T-helper 1 cell treated with Interleukin-12 subunit alpha and Interleukin-12 subunit beta and Interleukin-4 antibody, amounts not matched to agents 30 ng/mL and 1 ng/mL, for 36 hours (primary cell): Measurements from ENCODE around the gene GRN. TPM values are rescaled to one million over a fixed set of nuclear protein-coding genes. Genes with fewer than 3 reads are reported as not detected.

Experiments
- intact Hi-C: fragments of 100-400 bp; cut with micrococcal nuclease; formaldehyde crosslinking; loops from one replicate; pipeline ENCODE4 v1.15.1; 2024
- total RNA-seq: library from RNA; stranded (reverse); gene quantifications from 2 replicates; pipeline ENCODE4 v1.2.3, GENCODE V29; 2022

Gene GRN
- total RNA-seq, result 58.0 and 65.5 TPM in 2 replicates

DNA sequence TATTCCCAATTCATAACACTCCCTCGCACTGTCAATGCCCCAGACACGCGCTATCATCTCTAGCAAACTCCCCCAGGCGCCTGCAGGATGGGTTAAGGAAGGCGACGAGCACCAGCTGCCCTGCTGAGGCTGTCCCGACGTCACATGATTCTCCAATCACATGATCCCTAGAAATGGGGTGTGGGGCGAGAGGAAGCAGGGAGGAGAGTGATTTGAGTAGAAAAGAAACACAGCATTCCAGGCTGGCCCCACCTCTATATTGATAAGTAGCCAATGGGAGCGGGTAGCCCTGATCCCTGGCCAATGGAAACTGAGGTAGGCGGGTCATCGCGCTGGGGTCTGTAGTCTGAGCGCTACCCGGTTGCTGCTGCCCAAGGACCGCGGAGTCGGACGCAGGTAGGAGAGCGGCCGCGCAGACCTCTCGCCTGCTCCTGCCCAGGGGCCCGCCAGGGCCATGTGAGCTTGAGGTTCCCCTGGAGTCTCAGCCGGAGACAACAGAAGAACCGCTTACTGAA is at the start of gene GRN:
GRN (plus strand) TSS at position 364 of the 515 bp plus-strand sequence. CDS start 3,863 bp downstream, outside the sequence.
- intact Hi-C loops, result loop anchor here (1.0 to 2.0 kb wide), 7 partner anchors 14 to 204 kb away; partner anchors contain the start of genes GPATCH8 and HROB

DNA sequence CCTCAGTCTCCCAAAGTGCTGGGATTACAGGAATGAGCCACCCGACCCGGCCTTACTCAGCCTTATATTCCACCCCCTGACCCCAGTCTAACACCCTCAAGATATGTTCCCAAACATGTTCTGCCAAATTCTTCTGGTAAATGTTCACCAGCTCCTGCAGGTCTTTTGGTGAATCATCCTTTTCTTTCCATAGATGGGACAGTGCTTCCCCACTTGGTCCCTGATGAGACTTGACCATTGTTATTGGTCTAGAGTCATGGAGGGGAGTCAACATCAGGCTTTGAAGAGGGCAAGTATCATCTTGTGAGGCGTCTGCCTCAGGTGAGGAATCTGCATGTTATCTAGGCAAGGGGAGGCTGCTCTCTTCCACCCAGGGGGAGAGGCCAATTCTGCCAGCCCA is 47.1 kb upstream of the GRN start:
- intact Hi-C loops, result no loop called here

DNA sequence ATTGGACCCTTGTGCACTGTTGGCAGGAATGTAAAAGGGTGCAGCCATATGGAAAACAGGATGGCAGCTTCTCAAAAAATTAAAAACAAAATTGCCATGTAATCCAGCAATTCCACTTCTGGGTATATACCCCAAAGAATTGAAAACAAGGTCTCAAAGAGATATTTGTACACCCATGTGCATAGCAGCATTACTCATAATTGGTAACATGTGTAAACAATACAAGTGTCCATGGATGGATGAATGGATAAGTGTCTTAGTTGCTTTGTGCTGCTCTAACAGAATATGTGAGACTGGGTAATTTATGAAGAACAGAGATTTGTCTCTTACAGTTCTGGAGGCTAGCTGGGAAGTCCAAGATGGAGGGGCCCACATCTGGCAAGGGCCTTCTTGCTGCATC is 40.5 kb upstream of the GRN start:
- intact Hi-C loops, result no loop called here

DNA sequence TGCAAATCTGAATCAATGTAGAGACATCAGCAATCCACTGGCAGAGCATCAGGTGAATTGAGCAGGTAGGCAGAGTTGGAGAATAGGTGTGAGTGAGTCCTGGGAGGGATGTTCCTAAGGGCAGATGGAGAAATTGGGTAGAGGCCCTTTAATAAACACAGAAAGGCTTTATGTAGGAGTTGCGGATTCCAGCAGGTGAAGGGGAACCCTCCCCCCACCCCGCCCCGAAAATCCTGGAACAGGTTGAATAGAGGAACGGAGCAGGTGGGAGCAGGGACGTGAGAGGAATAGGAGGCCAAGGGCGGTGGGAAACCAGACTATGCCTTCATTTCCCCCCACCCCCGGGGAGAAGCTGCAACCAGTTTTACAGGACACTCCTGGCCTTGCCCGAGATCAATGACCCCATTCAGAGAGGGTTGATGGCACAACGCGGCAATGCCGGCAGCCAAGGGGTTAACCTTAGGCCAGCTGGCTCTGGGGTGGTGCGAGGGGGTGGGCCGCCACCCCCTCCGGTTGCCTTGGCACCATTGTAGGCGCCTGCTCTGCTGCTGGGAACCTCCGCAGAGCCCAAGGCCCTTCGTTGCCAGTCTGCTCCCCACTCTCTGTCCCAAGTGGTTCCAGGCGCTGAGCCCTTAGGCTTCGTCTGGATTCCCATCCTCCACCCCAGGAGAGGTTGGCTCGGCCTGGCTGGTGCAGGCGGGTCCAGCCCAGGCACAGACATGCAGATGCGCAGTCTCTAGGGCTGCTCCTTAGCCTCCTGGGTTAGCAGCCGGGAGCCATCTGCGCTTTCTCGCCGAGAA is 37.5 kb upstream of the GRN start:
- intact Hi-C loops, result loop anchor here (1.0 kb wide), 2 partner anchors 17 to 86 kb away; partner anchors contain the start of gene SLC25A39

DNA sequence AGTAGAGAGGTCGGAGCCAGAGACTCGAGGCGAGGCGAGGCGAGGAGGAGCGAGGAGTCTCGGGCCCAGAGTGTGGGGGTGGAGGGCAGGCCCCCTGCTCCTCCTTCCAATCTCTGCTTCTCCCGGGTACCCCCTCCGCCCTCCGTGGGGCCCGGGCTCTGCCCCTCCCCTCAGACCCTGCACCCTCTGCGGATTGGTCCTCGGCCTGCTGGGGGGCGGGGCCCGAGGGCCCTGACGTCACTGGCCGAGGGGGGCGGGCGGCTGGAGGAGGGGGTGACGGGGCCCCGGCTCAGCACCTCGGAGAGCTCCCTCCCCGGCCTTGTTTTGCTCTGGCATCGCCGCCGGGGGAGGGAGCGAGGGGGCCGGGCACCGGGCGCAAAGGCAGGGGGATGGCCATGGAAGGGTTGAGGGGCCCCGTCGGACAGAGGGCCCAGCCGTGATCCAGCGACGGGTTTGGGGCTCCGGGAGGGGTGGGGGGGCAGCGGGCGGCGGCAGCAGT is 36.7 kb upstream of the GRN start, which contains the start of gene RUNDC3A:
RUNDC3A (plus strand) TSS at position 282 of the 499 bp plus-strand sequence. CDS start 232 bp downstream, outside the sequence.
- intact Hi-C loops, result loop anchor here (1.0 kb wide), 2 partner anchors 16 to 87 kb away; partner anchors contain the start of gene SLC25A39

DNA sequence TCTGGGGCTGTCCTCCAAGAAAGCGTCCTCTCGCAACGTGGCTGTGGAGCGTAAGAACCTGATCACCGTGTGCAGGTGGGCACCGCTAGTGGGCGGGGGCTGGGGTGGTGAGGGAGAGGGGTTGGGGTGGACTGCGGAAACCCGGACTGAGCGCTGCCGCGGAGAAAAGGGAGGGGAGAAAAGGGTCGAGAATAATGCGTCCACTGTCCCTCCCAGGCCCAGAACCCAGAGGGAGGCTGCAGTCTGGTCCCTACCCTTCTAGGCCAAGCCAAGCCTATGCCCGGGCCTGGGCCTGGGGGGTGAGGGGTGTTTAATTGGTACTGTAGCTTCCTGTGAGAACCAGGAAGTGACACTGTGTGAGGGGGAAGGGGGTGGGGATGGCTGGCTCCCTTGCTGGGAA is 36.2 kb upstream of the GRN start:
- intact Hi-C loops, result loop anchor here (1.0 kb wide), 2 partner anchors 15 to 88 kb away; partner anchors contain the start of gene SLC25A39

- intact Hi-C loops, result no loop called here
Observed at GRCh38 chr17:44309472-44309871, 35.6 kb upstream of the GRN start.

DNA sequence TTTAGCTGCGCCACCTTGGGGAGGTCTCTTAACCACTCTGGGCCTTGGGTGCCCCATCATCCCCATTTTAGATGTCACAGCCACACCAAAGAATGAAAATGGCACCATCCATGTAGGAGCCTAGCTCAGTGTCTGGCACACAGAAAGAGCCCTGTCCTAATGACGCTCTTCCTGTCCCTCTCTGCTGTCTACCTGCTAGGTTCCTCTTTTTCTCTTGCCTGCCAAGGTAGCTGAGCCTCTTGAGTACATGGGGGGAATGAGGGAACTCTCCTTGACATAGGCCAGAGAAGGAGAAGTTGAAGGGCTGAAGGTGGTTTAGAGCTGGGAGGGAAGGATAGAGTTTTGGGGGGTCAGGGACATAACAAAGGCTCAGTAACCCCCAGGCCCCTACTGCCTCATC is 34.9 kb upstream of the GRN start:
- intact Hi-C loops, result no loop called here

DNA sequence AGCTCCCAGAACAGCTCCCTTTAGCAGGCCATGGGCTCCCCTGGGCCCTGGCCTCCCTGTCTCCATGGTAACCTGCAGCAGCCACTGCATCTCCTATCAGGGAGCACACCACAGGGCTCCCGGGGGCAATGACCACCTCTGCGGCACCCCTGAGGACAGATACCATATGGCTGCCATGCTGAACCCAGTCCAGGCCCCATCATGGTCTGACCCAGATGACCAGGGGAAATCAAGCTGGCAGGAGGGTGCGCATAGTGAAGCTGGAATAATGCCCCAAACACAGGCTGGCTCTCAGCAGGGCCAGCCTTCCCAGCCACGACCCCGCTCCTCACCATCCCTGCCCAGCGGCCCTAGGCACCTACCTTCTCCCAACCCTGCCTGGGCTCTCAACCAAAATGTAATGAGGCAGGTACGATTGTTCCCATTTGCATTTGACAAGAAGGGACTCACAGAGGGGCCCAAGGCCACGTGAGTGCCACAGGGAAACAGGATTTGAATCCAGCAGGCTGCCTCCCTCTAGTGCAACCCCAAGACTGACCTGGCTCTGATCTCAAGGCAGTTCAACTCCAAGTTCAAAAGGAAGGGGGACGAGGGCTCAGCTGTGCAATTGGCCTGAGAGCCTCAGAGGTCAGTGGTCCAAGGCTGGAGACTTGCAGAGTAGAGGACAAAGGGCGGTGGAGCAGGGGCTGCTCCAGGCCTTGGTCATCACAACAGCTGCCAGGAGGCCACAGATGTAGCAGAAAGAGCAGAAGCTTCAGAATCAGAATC is 34.3 kb upstream of the GRN start:
- intact Hi-C loops, result no loop called here

DNA sequence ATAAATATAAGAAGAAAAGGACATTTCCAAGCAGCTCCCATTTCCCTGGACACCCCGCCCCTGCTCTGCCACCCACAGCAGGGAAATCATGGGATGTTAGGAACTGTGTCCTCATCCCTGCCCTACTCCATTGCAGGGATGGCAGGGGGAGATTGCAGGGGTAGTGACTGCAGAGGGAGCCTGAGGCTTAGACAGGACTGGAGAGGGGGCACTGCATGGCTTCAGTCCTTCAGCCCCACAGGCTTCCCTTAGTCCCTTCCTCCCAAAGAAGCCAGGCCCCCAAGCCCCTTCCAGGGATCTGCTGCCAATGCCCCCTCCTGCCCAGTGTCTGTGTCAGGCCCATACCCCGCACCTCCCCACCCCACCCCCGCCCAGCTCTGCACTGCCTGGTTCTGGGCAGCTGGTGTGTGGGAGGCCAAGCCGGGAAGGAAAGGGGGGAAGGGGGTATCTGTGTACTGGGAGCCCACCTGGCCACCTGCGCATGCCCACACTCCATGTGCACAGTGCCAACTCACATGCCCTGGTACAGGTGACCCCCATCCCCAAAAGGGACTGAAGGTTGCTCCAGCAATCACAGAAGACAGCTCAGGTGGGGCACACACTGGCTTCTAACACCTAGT is 33.4 kb upstream of the GRN start:
- intact Hi-C loops, result no loop called here

DNA sequence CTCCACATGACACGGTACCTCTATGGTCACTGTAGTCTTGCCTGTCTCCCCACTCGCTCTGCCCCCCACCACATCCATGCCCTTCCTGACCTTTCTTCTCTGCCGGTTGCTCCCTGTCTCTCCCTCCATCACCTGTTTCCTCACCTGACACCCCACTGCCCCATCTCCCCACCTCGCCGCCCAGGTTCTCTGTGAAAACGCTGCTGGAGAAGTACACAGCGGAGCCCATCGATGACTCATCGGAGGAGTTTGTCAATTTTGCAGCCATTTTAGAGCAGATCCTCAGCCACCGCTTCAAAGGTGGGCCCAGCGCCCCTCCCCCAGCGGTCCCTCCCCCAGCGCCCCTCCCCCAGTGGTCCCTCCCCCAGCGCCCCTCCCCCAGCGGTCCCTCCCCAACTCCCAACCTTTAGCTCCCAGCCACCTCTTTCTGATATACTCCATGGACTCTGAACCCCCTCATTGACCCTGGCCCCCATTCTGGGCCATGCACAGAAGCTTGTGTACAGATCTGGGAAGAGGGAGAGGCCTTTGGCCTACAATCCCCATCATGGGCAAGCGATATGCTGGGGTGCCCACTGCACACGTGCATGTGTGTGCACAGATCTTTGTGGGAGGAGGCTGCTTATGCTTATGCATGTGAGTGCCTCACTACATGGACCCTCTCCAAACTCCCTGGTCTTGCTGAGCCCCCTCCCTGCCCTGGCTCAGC is 32.6 kb upstream of the GRN start:
- intact Hi-C loops, result no loop called here

DNA sequence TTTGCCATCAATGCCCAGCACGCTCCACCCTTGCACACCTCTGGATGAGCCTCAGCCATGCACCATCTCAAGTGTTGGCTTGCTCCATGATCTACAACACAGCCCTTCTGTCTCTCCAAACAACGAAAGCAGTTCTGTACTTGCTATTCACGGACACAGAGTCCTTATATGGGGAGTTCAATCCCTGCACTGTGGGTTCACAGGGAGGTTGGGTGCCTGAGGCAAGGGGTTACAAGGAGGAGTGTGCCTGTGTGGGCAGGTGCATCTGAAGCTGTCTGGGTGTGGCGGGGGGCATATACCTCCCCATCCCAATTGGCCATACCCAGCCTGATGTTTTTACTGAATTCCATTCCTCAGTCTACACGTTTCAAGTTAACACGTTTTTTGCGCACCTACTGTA is 31.1 kb upstream of the GRN start:
- intact Hi-C loops, result loop anchor here (2.0 kb wide), 1 partner anchor 31 kb away; the partner anchor contains the start of gene GRN

- intact Hi-C loops, result loop anchor here (2.0 kb wide), 1 partner anchor 30 kb away; the partner anchor contains the start of gene GRN
Observed at GRCh38 chr17:44314524-44314868, 30.6 kb upstream of the GRN start.

DNA sequence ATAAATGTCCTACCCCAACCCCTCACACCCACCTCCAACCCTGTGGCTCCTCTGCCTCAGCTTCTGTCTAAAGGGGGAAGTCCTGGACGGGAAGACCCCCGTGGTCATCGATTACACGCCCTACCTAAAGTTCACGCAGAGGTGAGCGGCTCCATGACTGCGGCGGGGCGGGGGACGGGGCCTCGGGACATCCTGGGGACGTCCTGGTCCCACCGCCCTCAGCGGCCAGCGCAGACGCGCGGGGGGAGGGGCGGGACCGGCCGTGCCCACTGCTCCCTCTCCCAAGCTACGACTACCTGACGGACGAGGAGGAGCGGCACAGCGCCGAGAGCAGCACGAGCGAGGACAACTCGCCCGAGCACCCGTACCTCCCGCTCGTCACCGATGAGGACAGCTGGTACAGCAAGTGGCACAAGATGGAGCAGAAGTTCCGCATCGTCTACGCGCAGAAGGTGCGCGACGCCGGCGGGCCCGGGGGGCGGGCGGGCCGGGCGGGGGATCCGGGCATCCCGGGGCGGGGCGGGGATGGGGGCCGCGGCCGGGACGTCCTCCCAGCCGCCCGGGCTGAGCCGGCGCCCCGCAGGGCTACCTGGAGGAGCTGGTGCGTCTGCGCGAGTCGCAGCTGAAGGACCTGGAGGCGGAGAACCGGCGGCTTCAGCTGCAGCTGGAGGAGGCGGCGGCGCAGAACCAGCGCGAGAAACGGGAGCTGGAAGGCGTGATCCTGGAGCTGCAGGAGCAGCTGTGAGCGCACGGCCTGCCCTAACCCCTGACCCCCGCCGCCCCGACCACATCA is 30.0 kb upstream of the GRN start:
- intact Hi-C loops, result loop anchor here (2.0 kb wide), 1 partner anchor 30 kb away; the partner anchor contains the start of gene GRN

GRCh38 chr17:44315760-44316731 is 29.1 kb upstream of the GRN start:
- intact Hi-C loops, result loop anchor here (2.0 kb wide), 1 partner anchor 29 kb away; the partner anchor contains the start of gene GRN

GRCh38 chr17:44317545-44317944 is 27.6 kb upstream of the GRN start:
- intact Hi-C loops, result no loop called here

- intact Hi-C loops, result no loop called here
Observed at GRCh38 chr17:44318077-44318892, 26.8 kb upstream of the GRN start.
